Mesenchymal stem cell (in vitro differentiated cells and primary cell): ENCODE results near the gene FADD.
A peak's percentile ranks its signal among the peaks of the same experiment; 100 is the strongest.

Experiments
- DNase-seq: peaks from one replicate; pipeline ENCODE4 v3.0.0-alpha.2; 2013
- H2AFZ ChIP-seq: one replicate; pipeline ENCODE4 v1.6.1; 2013; ENCODE audit warnings: low read depth, mild to moderate bottlenecking, control low read depth, inconsistent platforms, low read length, moderate library complexity
- H2AK5ac ChIP-seq: 2 replicates; pipeline ENCODE4 v1.6.1; 2013; ENCODE audit warnings: low read length, moderate library complexity, mild to moderate bottlenecking, inconsistent platforms; ENCODE audit not compliant: severe bottlenecking
- H2BK120ac ChIP-seq: one replicate; pipeline ENCODE4 v1.6.1; 2013; ENCODE audit warnings: low read depth, mild to moderate bottlenecking, inconsistent platforms, low read length, moderate library complexity
- H2BK12ac ChIP-seq, 2 experiments: one replicate each; pipeline ENCODE4 v1.6.1; 2013; ENCODE audit warnings: inconsistent platforms in 2 of 2, low read length in 2 of 2, mild to moderate bottlenecking in 2 of 2, moderate library complexity in 2 of 2, control low read depth in 1 of 2
- H2BK15ac ChIP-seq: one replicate; pipeline ENCODE4 v1.6.1; 2013; ENCODE audit warnings: mild to moderate bottlenecking, low read depth, inconsistent platforms; ENCODE audit not compliant: poor library complexity, severe bottlenecking
- H2BK5ac ChIP-seq: 2 replicates; pipeline ENCODE4 v1.6.1; 2013; ENCODE audit warnings: low read depth, mild to moderate bottlenecking, low read length, control low read depth, inconsistent platforms; ENCODE audit not compliant: poor library complexity, severe bottlenecking
- H3K14ac ChIP-seq, 2 experiments: one replicate each; pipeline ENCODE4 v1.6.1; 2013; ENCODE audit warnings: inconsistent platforms in 2 of 2, low read length in 2 of 2, control low read depth in 1 of 2, mild to moderate bottlenecking in 1 of 2, moderate library complexity in 1 of 2
- H3K18ac ChIP-seq, 2 experiments: one replicate each; pipeline ENCODE4 v1.6.1; 2013; ENCODE audit warnings: inconsistent platforms in 2 of 2, low read length in 2 of 2, control low read depth in 1 of 2, low read depth in 1 of 2, mild to moderate bottlenecking in 1 of 2
- H3K23ac ChIP-seq, 2 experiments: one replicate each; pipeline ENCODE4 v1.6.1; 2013; ENCODE audit warnings: inconsistent platforms in 2 of 2, low read length in 2 of 2, mild to moderate bottlenecking in 2 of 2, moderate library complexity in 2 of 2, control low read depth in 1 of 2
- H3K27ac ChIP-seq: 2 replicates; pipeline ENCODE4 v1.5.1; 2013; ENCODE audit warnings: mild to moderate bottlenecking, moderate library complexity, low read length, control low read depth, inconsistent platforms; ENCODE audit not compliant: poor library complexity, severe bottlenecking
- H3K27me3 ChIP-seq, 2 experiments: 2 replicates each; pipeline versions ENCODE4 v1.6.1 to v1.7.0; 2013; ENCODE audit warnings: low read length in 2 of 2, mild to moderate bottlenecking in 2 of 2, moderate library complexity in 2 of 2, control low read depth in 1 of 2, inconsistent platforms in 1 of 2; ENCODE audit not compliant: control insufficient read depth in 1 of 2, insufficient read depth in 1 of 2
- H3K36me3 ChIP-seq, 2 experiments: 2 replicates each; pipeline versions ENCODE4 v1.6.1 to v1.7.0; 2013; ENCODE audit warnings: low read length in 2 of 2, control low read depth in 1 of 2, inconsistent platforms in 1 of 2, low read depth in 1 of 2, mild to moderate bottlenecking in 1 of 2; ENCODE audit not compliant: insufficient read depth in 2 of 2, control insufficient read depth in 1 of 2
- H3K4ac ChIP-seq, 2 experiments: one replicate each; pipeline ENCODE4 v1.6.1; 2013; ENCODE audit warnings: inconsistent platforms in 2 of 2, low read length in 2 of 2, mild to moderate bottlenecking in 2 of 2, moderate library complexity in 2 of 2, control low read depth in 1 of 2, low read depth in 1 of 2
- H3K4me1 ChIP-seq: 2 replicates; pipeline ENCODE4 v1.6.1; 2013; ENCODE audit warnings: low read depth, low read length, control low read depth; ENCODE audit not compliant: control insufficient read depth, insufficient read depth
- H3K4me2 ChIP-seq: 2 replicates; pipeline ENCODE4 v1.6.1; 2013; ENCODE audit warnings: low read length, mild to moderate bottlenecking, inconsistent platforms; ENCODE audit not compliant: poor library complexity, severe bottlenecking
- H3K4me3 ChIP-seq, 2 experiments: 2 replicates each; pipeline versions ENCODE4 v1.5.1 to v1.7.0; 2013; ENCODE audit warnings: low read length in 2 of 2, mild to moderate bottlenecking in 2 of 2, control low read depth in 1 of 2, low read depth in 1 of 2; ENCODE audit not compliant: insufficient read depth in 1 of 2
- H3K79me1 ChIP-seq: replicated peaks from 2 replicates; pipeline ENCODE4 v1.6.1; 2013; ENCODE audit warnings: mild to moderate bottlenecking, control low read depth, low read length, inconsistent platforms; ENCODE audit not compliant: poor library complexity, severe bottlenecking
- H3K9ac ChIP-seq: 2 replicates; pipeline ENCODE4 v1.7.0; 2013; ENCODE audit warnings: mild to moderate bottlenecking, low read length, moderate library complexity
- H3K9me3 ChIP-seq: 2 replicates; pipeline ENCODE4 v1.7.0; 2013; ENCODE audit warnings: mild to moderate bottlenecking, low read length; ENCODE audit not compliant: control insufficient read depth
- H4K8ac ChIP-seq: one replicate; pipeline ENCODE4 v1.6.1; 2013; ENCODE audit warnings: inconsistent platforms, mild to moderate bottlenecking, low read length, moderate library complexity
- H4K91ac ChIP-seq: one replicate; pipeline ENCODE4 v1.6.1; 2013; ENCODE audit warnings: mild to moderate bottlenecking, low read length, inconsistent platforms
- WGBS: methylation state at CpG from one replicate; pipeline ENCODE4 v1.1.7; 2013; ENCODE audit warnings: mixed read lengths; 5-methylcytosine and 5-hydroxymethylcytosine counted together

The FADD gene

DNA sequence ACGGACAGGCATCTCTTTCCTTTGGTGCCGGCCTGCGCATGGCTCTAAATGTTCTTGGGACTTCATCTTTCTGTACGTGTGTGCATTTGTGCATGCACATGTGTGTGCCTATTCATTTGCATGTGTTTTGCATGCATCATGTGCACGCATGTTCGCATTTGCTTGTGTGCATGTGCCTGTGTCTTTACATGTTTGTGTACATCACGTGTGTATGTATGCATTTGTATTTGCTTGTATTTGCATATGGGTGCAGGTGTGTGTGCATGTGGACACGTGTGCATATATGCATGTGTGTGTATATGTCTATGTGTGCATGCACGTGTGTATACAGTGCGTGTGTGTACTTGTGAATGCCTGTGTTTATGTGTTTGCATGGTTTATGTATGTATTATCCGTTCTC is 13.5 kb upstream of the FADD start:
- H3K9me3 ChIP-seq: no peaks in the 10 kb centered on the region
- no peak overlapping the region for H2BK15ac ChIP-seq
- no peak overlapping the region for H4K8ac ChIP-seq
- no peak overlapping the region for H2AK5ac ChIP-seq
- no peak overlapping the region for H3K4me3 ChIP-seq
- H4K91ac ChIP-seq: peak overlapping the region; percentile 9
- peaks cover 31 to 37% of the 10 kb centered on the region in 2 experiments for H3K27me3 ChIP-seq
- no peak for DNase-seq
- no peak overlapping the region for H3K4ac ChIP-seq
- H3K4me2 ChIP-seq: no peak overlapping the region
- H2BK5ac ChIP-seq: no peak overlapping the region
- H2BK12ac ChIP-seq: no peak overlapping the region
- H3K18ac ChIP-seq: no peak overlapping the region
- H3K14ac ChIP-seq: no peak overlapping the region
- H3K4me1 ChIP-seq: peaks cover 2% of the 10 kb centered on the region
- 92% methylated on average over 10 of the region's 11 CpGs for WGBS
- no peaks in the 10 kb centered on the region for H3K36me3 ChIP-seq
- no peaks in the 10 kb centered on the region for H3K79me1 ChIP-seq
- no peak overlapping the region for H3K9ac ChIP-seq
- H2BK120ac ChIP-seq: no peak overlapping the region
- H2AFZ ChIP-seq: no peak overlapping the region
- H3K27ac ChIP-seq: no peak overlapping the region
- H3K23ac ChIP-seq: no peak overlapping the region

DNA sequence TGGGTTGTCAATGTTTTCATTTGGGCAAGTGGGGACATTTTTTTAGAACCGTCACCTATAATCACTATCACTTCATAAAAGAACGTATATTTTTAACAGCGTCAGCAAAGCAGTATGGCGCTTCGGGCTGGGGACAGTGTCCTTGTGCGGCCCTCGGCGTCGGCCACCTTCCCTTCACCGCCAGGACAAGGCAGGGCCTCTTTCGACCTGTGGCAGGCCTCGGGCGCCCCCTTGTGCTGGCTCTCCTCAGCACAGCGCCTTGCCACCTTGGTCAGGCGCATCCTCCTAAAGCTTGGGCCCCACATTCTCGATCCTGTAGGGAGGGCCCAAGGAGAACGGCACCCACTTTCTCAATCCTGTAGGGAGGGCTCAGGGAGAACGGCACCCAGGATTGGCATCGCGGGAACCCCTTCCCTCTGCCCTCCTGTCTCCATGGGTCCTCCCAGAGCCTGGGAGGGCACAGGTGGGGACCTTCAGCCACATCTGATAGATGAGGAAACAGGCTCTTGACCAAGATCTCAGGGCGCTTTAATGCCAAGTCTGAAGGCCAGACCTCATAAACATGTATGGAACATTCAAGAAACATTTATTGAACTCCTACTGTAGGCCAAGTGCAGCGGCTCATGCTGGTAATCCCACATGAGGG is 11.5 kb upstream of the FADD start:
- WGBS: 16% methylated on average over 22 of the region's 22 CpGs
- no peak overlapping the region for H2AK5ac ChIP-seq

DNA sequence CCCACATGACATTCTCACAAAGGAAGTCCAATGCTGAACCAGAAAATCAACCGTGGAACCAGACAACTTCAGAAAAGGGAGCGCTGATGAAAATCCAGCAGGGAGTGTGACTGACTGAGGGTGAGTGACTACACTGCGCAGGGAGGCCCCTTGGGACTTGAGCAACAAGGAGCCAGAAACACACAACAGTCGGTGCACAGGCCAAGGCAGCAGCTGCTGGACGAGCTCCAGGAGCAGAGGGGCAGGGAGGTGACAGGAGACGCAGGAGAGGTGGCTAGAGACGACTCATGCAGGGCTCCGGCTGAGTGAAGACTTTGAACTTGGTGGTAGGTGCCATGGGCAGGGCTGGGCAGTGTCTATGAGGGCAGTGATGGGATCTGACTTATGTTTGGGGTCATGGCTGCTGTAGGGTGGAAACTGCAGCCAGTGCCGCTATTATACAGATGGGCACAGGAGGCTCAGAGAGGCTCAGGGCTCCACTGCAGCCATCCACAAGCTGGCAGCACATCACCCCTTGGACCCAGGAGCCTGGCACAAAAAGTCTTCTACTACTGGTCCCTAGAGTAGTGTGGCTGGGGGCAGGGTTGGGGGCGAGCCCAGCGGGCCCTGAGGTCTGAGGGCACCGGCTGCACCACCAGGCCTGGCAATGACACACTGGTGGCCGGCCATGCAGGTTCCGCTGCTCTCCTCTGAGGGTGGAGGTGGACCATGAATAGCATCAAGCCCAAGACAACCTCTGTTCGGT is 10.3 kb upstream of the FADD start:
- Histone ChIP-seq H3K27ac (no peak overlapping the region), H3K23ac (no peak overlapping the region), H2BK15ac (no peak overlapping the region), H3K4me1 (peaks cover 2% of the 10 kb centered on the region), H4K8ac (peak overlapping the region; percentile 12), H3K9me3 (no peaks in the 10 kb centered on the region), H2BK120ac (no peak overlapping the region), H4K91ac (no peak overlapping the region), H2BK5ac (no peak overlapping the region), H3K4me3 (no peak overlapping the region), H3K9ac (no peak overlapping the region), H2AFZ (no peak overlapping the region), H3K18ac (peak overlapping the region in 1 of 2 experiments; percentile 42), H3K27me3 (peaks cover 12 to 19% of the 10 kb centered on the region in 2 experiments), H3K4ac (no peak overlapping the region), H2BK12ac (no peak overlapping the region), H3K36me3 (no peaks in the 10 kb centered on the region), H2AK5ac (no peak overlapping the region), H3K79me1 (no peaks in the 10 kb centered on the region), H3K4me2 (no peak overlapping the region), H3K14ac (peak overlapping the region in 1 of 2 experiments; percentile 31)
- 80% methylated on average over 13 of the region's 15 CpGs for WGBS
- no peak for DNase-seq

More for the DNA sequence above, 11.5 kb upstream of the FADD start:
- no peak overlapping the region for H2BK120ac ChIP-seq
- H3K18ac ChIP-seq: no peak overlapping the region
- peaks cover 2% of the 10 kb centered on the region for H3K4me1 ChIP-seq
- peak; percentile 63 for DNase-seq
- no peak overlapping the region for H2BK12ac ChIP-seq
- no peak overlapping the region for H2AFZ ChIP-seq
- no peaks in the 10 kb centered on the region for H3K36me3 ChIP-seq
- peak overlapping the region; percentile 15 for H3K9ac ChIP-seq
- no peak overlapping the region for H3K4ac ChIP-seq
- H3K9me3 ChIP-seq: no peaks in the 10 kb centered on the region
- H3K79me1 ChIP-seq: no peaks in the 10 kb centered on the region
- no peak overlapping the region for H3K4me2 ChIP-seq
- no peak overlapping the region for H3K14ac ChIP-seq
- H3K23ac ChIP-seq: no peak overlapping the region
- H4K91ac ChIP-seq: no peak overlapping the region
- peak overlapping the region; percentile 3 for H2BK15ac ChIP-seq
- no peak overlapping the region for H3K27ac ChIP-seq
- H4K8ac ChIP-seq: peak overlapping the region; percentile 7
- no peak overlapping the region for H2BK5ac ChIP-seq
- no peak overlapping the region for H3K4me3 ChIP-seq
- peaks cover 24 to 31% of the 10 kb centered on the region in 2 experiments for H3K27me3 ChIP-seq

DNA sequence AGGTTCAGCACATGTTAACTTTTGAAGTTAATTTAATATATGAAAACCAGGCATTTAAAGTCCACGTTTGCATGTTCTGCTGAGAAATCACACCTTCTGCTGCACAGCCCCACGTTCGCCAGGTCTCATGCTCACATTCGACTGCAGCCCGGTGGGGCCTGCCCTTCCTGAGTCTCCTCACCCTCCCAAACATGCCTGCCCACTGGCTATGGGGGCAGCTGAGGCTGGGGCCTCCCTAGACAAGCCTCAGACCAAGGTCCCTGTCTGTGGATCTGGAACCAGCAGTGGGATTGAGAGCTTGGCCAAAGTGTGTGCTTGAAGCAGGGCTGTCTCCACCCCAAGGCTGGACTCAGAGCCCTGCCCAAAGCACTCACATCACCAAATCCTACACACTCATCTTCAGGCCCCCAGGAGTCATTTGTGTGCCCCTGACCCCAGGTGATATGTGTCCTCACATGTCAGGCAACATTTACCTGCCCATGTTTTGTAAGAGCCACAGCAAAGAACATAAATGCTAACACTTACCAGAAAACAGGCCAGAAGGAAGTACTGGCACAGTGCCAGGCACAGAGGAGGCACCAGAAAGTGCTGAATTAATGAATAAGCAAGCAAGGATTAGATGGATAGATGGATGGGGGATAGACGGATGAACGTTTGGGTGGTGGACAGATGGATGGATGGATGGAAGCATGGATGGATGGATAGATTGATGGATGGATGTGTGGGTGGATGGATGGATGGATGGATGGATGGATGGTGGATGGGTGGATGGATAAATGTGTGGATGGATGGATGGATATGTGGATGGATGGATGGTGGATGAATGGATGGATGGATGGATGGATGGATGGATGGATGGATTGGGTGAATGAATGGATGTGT is 9.4 kb upstream of the FADD start:
- Histone ChIP-seq H2BK5ac (no peak overlapping the region), H3K23ac (no peak overlapping the region), H3K27me3 (peaks cover 5 to 12% of the 10 kb centered on the region in 2 experiments), H3K9me3 (no peaks in the 10 kb centered on the region), H3K36me3 (no peaks in the 10 kb centered on the region), H3K4ac (no peak overlapping the region), H4K91ac (no peak overlapping the region), H2BK15ac (no peak overlapping the region), H3K18ac (no peak overlapping the region), H4K8ac (no peak overlapping the region), H2BK120ac (no peak overlapping the region), H2AFZ (no peak overlapping the region), H3K14ac (peak overlapping the region in 1 of 2 experiments; percentile 20), H3K4me3 (no peak overlapping the region), H2AK5ac (no peak overlapping the region), H3K4me1 (peaks cover 2% of the 10 kb centered on the region), H3K9ac (no peak overlapping the region), H3K79me1 (no peaks in the 10 kb centered on the region), H2BK12ac (no peak overlapping the region), H3K27ac (no peak overlapping the region), H3K4me2 (no peak overlapping the region)
- DNase-seq: no peak
- WGBS: 90% methylated on average over 7 of the region's 7 CpGs
